Adrenal gland (tissue), 5 donors: ENCODE measurements around the gene FZD7.
A peak's percentile ranks its signal among the peaks of the same experiment; 100 is the strongest.

Source experiments
- POLR2A ChIP-seq, 2 donors: fragments of 450-650 bp; IDR thresholded peaks; one replicate each; pipeline ENCODE4 v1.6.1; 2017; ENCODE audit warnings: antibody characterized with exemption in 2 of 2, mild to moderate bottlenecking in 2 of 2, moderate library complexity in 1 of 2
- TF ChIP-seq, protein P1 (sequence below), 6 experiments: fragments of 450-650 bp in 4 of 6; fragments of 200-600 bp in 2 of 6; sonication (generic) in 1 of 6; IDR thresholded peaks; 1 replicate in 5 of 6; 2 replicates in 1 of 6; pipeline versions ENCODE4 v1.5.1 to v1.8.0; 2016 to 2021; ENCODE audit warnings: antibody characterized with exemption in 6 of 6, mild to moderate bottlenecking in 2 of 6, moderate library complexity in 1 of 6
- donor health status: DM: no; HTN: no; CAD: no.

DNA sequence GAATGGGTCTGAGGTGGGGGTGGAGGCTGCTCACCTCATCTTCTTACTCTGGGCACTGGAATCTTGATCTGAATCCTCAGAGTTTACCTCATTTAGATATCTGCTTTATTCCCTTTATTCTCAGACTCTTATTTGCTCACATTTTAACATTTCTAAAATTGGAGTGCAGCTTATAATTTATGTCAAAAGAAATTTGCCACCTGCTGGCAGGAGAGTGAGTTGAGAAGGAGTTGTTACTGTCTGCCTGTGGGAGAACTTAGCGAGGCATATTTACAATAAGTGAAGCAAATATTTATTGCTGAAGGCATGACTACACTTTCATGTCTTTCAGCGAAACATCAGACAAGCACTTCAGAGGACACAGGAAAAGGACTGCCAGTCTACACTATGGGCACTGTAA lies 23.0 kb downstream of the FZD7 start:
- TF ChIP-seq, protein P1, sequence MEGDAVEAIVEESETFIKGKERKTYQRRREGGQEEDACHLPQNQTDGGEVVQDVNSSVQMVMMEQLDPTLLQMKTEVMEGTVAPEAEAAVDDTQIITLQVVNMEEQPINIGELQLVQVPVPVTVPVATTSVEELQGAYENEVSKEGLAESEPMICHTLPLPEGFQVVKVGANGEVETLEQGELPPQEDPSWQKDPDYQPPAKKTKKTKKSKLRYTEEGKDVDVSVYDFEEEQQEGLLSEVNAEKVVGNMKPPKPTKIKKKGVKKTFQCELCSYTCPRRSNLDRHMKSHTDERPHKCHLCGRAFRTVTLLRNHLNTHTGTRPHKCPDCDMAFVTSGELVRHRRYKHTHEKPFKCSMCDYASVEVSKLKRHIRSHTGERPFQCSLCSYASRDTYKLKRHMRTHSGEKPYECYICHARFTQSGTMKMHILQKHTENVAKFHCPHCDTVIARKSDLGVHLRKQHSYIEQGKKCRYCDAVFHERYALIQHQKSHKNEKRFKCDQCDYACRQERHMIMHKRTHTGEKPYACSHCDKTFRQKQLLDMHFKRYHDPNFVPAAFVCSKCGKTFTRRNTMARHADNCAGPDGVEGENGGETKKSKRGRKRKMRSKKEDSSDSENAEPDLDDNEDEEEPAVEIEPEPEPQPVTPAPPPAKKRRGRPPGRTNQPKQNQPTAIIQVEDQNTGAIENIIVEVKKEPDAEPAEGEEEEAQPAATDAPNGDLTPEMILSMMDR (IDR thresholded peaks at IDR 0.05), result peak in 3 of 6 experiments; percentile 22 to 35 (median 26)
- no peak for TF ChIP-seq POLR2A (IDR thresholded peaks at IDR 0.05)
